ENCODE results near the gene ITM2C.

DNA sequence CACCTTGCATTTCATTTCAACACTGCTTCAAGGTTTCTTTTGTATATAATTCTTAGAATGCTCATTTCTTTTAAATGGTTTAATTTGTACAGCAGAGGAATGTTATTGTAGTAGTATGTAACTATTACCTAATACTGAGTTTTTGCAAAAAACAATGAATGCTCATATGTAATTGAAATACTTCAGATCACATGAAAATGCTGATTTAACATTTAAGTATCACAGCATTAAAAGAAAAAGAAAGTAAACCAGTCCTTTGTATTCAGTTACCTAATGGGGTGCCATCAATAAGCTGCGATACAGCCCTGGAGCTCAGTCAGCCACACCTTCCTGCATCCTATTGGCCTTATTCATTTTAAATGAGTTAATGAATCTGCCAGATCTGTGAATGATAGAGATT lies 45.3 kb upstream of the ITM2C start:
- TF ChIP-seq, protein P1, sequence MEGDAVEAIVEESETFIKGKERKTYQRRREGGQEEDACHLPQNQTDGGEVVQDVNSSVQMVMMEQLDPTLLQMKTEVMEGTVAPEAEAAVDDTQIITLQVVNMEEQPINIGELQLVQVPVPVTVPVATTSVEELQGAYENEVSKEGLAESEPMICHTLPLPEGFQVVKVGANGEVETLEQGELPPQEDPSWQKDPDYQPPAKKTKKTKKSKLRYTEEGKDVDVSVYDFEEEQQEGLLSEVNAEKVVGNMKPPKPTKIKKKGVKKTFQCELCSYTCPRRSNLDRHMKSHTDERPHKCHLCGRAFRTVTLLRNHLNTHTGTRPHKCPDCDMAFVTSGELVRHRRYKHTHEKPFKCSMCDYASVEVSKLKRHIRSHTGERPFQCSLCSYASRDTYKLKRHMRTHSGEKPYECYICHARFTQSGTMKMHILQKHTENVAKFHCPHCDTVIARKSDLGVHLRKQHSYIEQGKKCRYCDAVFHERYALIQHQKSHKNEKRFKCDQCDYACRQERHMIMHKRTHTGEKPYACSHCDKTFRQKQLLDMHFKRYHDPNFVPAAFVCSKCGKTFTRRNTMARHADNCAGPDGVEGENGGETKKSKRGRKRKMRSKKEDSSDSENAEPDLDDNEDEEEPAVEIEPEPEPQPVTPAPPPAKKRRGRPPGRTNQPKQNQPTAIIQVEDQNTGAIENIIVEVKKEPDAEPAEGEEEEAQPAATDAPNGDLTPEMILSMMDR (IDR thresholded peaks at IDR 0.05): no peak
- TF ChIP-seq EZH2 (IDR thresholded peaks at IDR 0.05; ENCODE audit: borderline replicate concordance, insufficient read depth, low read depth, low read length, poor library complexity, severe bottlenecking): no peak
